GOT3 (cell line): Measurements from ENCODE around the gene DISC1.
"Not testable (repeated sequence)": the region's sequence is repeated elsewhere in the genome, so short reads cannot be mapped to it uniquely, and the experiment has no call there.

Experiments used
- DNase-seq: peaks from one replicate; lab custom pipeline; 2025; ENCODE audit warnings: mixed read lengths; lab: John Stamatoyannopoulos, UW

The DISC1 gene

GRCh38 chr1:231931146-231931545 is 304.6 kb downstream of the DISC1 start:
- no peak for DNase-seq

- no peak for DNase-seq
These were observed 305.4 kb downstream of the DISC1 start for GRCh38 chr1:231931846-231932454.

GRCh38 chr1:231933711-231934626 is 307.4 kb downstream of the DISC1 start:
- no peak for DNase-seq

DNA sequence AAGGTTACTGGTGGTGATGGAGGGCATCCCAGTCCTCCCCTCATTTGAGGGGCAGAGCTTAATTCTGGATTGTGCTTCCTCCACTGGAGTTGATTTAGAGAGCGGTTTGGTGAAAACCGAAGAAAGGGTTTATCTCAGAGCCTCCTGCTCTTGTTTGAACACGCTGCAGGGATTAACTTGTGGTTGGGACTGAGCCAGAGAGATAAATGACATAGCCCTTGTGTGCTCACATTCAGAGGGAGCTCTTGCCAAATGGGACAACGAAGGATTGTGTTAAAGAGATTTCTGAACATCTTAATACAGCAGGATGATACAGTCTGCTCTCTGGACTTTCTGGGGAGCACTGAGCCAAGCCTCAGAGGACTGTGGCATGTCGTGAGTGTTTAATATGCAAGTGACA is 308.2 kb downstream of the DISC1 start:
- DNase-seq = no peak

GRCh38 chr1:231935856-231936255 is 309.3 kb downstream of the DISC1 start:
- DNase-seq = no peak

- DNase-seq = no peak
These were observed 310.6 kb downstream of the DISC1 start for GRCh38 chr1:231936983-231937775.

GRCh38 chr1:231938211-231938610 is 311.6 kb downstream of the DISC1 start:
- DNase-seq = no peak

DNA sequence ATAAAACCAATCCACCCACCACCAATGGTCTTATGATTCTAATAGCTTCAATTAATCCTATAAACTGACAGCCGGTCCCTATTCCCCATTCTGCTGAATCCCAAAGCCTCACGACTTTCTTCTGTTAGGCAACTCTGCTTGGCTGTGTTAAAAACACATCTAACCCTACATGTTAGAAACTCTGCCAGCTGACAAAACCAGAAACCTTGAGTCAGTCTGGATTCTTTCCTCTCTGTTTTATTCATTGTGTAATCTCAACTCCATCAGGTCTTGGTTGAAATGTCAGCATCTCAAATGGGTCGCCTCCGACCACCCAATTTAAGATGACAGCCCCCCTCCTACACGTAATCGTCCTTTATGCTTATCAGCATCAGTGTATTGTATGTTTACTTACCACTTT is 312.1 kb downstream of the DISC1 start:
- DNase-seq = no peak

GRCh38 chr1:231939118-231939517 is 312.5 kb downstream of the DISC1 start:
- DNase-seq = no peak

DNA sequence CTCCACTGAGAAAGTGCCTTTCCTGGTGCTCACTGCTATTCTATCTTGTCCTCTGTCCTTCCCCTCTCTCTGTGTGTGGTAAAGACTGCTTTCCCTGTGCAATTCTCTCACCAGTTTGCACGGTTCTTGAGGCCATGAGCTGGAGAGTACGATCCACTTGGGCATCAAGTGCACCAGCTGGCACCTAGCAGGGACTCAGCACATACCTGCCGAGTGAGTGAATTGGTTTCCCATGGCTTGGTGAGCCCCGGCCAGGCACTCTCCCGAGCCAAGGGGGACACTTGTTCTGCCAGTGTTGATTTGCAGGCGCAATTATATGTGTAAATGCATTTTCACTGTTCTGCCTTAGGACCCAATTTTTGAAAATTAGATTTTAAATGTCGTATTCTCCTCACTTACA is 313.5 kb downstream of the DISC1 start:
- no peak for DNase-seq

DNA sequence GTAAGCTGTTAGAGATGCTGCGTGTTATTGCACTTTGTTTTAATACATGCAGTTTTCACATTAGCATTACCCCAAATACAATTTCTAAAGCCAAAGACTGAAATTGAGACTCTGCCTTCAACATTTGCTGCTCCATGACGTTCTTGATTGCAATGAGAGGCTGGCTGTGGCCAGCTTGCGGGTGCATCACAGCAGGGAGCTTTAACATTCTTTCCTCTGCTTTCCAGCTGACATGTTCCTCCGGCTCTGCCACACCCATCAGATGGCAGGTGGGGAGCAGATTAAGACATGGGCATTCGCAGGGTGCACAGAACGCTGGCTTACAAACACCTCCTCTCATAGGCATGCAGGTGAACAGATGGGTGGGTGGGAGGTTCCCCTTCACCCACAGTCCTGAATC is 314.1 kb downstream of the DISC1 start:
- no peak for DNase-seq

GRCh38 chr1:231943084-231943483 is 316.5 kb downstream of the DISC1 start:
- no peak for DNase-seq

DNA sequence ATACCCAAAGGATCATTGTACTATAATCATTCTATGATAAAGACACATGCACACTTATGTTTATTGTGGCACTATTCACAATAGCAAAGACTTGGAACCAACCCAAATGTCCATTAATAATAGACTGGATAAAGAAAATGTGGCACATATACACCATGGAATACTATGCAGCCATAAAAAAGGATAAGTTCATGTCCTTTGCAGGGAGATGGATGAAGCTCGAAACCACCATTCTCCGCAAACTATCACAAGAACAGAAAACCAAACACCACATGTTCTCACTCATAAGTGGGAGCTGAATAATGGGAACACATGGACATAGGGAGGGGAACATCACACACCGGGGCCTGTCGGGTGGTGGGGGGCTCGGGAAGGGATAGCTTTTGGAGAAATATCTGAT is 321.5 kb downstream of the DISC1 start:
- DNase-seq = not testable (repeated sequence)

DNA sequence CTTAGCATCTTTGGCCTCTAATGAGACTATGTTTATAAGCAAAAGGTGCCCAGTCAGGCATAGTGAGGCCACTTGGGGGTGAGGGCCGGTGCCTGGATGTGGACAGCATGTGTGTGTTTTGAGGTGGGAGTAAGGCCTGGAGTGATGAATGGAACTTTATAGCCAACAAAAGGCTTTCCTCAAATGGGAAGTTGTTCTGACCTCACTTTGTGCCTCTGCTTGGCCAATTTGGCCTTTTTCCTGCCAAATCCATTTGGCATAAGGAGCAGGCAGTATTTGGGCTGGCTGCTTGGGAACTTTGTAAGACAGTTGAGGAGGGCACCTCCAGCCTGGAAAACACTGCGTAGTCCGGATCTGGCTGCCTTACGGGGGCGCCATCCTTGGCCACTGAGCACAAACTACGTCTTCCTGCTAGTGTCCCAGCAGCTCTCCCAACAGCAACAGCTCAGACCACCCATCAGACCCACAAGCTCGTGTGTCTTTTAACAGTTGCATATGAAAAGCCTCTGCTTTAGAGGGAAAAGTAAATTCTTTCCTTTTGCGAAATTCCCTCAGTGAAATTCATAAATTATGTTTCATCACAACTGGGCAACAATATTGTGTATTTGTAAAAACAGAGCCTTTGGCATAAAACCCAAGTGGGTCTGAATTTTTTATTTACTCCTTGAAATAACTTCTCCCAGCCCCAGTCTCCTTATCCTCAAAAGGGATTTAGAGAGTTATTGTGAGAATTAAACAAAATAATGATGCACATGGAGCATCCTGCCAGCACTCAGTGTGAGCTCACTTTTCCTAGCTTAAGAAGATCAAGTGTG is 322.9 kb downstream of the DISC1 start:
- DNase-seq = no peak

DNA sequence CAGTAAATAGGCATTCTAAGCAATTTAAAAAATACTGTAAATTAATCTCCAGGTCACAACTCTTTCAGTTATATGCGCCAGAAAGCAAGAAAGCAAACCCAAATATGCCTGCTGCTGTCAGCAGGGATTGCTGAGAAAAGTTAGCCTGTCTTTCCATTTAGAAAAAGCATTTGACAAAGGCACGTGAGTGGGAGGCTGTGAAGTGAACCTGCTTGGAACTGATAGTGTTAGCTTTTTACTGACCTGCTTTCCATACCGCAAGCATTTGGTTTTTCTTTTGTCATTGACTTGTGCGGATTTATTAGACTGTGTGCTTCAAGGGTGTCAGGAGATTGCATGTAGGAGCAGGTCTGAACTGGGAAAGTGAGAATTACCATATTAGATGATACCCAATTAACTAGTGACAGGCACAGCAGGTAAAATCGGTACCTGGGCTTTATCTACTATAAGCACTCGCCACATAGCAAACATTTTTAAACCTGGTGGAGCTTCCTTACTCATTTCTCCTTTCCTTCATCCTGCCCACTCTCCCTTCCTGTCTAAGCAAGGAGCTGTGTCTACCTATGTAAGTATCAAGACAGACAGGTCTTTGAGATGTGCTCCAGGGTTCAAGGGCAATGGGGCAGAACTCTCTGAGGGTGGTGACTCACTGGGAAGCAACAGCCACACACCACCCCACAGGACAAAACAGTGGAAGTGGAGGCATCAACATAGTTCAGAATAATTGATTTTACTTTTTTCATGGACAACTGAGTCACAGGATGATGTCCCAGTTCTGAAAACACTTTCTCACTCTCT is 323.9 kb downstream of the DISC1 start:
- DNase-seq = no peak

GRCh38 chr1:231951374-231951773 is 324.8 kb downstream of the DISC1 start:
- no peak for DNase-seq

DNA sequence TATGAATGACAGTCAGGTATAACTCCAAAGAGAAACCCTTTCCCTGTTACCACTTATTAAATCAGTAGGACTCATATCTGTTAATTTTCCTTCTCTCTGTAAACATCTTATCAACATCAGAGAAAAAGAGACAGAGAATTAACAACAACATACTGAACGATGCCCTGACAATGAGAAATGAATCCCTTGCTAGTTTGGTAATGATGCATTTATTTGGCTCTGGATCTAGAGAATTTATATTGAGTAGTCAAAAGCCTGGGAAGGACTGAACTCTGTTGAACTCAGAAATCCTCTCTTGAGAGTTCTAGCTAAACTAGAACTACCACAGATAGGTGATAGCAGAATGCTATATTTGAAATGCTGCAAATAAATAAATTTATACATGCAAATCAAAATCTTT is 325.6 kb downstream of the DISC1 start:
- DNase-seq = no peak

GRCh38 chr1:231953660-231954059 is 327.1 kb downstream of the DISC1 start:
- no peak for DNase-seq

GRCh38 chr1:231954751-231955150 is 328.2 kb downstream of the DISC1 start:
- DNase-seq = no peak

DNA sequence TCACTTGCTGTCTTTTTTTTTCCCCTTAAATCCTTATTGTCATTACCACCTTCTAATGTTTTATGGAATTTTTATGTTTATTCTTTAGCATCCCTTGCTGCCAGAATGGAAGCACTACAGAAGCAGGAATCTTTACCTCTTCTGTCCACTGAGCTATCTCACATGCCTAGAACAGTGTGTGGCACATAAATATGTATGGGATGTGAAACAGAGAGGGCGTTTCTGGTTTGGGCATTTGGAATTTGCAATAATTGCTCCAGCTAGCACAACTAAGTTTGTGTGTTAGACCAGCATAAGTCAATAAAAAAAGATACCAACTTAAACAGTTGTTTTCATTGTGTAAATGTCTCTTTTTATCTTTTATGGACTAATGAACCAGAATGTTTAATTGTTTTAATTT is 330.8 kb downstream of the DISC1 start:
- DNase-seq = no peak

DNA sequence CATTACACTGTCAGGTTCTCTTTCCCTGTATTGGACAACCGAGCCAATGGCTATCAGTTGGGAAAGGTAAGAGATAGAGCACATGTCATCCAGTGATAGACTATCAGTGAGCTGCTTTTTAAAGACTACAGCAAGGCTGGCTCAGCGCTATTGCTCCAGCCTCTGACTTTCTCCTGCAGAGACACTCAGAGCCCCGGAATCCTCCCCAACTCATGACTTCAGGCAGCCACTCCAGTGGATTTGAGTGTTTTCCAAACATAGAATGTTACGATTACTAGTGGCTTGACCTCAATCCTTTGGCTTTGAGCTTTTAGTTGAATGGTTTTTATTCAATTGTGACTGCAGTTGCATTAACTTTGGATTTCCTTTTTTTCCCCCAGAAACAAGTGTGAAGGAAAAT is 331.9 kb downstream of the DISC1 start:
- DNase-seq = no peak
